GM18909 (cell line): Measurements from ENCODE around the gene TPP1.

Experiments used
- ATAC-seq: cut with Tn5 transposase; IDR thresholded peaks from one replicate; pipeline ENCODE4 v1.9.1; 2021; ENCODE audit warnings: mild to moderate bottlenecking; ENCODE audit not compliant: unreplicated experiment, poor library complexity

TPP1 gene

DNA sequence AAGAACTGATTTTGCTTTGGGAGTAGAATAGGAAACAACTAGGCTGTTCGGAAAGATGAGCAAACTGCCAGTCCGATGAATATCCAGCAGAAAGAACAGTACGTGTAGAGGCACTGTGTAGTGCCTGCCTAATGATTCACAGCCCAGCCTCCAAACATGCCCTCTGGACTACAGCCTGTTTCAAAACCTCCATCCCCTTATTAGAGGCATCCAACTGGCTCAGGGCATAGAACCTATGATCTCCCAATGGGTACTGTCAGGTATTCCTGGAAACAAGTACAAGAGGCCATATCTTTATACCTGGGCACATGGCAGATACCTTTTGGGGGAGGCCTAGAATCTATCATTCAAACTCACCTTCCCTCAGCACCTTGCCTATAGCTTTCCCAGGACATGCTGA lies 20.7 kb downstream of the TPP1 start:
- no peak for ATAC-seq

DNA sequence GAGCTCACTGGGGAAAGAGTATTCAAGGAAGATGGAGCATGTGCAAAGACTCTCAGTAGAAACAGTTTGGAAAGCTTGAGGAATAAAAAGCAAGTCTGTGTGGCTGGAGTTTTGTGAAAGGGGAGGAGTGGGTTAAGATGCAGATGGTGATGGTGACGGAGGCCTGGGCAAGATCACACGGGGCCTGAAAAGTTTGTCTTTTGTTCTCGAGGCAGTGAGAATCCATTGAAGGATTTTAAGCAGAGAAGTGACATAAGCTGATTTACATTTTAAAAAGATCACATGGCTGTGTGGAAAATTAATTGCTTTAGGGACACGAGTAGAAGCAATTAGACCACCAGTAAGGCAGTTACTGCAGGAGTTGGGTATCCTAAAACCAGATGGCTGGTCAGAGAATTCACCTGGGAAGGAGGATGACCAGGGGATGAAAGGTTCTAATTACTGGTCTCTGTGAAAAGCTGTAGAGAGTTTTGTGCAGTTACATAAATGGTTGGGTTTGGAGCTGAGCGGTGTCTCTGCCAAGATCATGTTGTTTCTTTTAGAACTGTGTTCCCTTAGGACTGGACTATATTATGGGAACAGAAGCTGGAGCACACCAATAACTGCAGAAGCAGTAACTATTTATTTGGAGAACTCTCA lies 22.9 kb downstream of the TPP1 start:
- no peak for ATAC-seq

DNA sequence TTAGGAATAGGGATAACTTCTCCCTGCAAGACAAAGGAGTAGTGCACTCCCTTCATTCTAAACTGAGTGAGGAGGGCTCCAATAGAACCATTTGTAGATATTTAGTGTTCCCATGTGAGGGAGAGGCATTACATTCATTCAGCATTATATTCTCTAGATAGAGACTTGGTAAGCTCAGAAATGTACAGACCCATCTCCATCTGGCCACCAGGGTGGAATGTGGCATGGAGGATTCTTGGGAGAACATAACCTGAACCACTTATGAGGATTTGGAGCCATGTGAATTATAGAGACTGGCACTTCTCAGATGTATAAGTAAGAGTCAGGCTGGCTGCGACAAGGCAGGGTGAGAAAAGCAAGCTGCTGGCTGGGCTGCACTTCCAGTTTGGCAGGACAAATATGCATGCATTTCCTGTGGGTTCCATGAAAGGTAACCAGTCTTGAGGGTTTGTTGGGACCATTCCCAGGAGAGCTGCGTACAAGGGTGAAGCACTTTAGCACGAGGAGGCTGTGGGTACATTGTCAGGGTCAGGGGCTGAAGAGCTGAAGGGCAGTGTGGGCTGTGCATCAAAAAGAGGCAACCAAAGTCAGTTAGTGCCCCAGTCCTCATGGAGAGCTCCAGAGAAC lies 25.0 kb downstream of the TPP1 start:
- no peak for ATAC-seq

DNA sequence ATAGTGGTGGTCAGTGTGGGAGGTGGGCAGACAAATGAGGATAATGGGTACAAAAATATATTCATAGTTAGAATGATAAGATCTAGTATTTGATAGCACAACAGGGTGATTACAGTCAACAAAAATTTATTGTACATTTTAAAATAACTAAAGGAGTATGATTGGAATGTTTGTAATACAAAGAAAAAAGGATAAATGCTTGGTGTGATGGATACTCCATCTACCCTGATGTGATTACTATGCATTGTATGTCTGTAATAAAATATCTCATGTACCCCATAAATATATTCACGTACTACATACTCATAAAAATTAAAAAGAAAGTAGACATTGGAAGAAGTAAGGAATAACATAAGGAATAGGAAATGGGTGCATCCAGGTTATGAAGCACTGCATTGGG lies 31.2 kb downstream of the TPP1 start:
- no peak for ATAC-seq

DNA sequence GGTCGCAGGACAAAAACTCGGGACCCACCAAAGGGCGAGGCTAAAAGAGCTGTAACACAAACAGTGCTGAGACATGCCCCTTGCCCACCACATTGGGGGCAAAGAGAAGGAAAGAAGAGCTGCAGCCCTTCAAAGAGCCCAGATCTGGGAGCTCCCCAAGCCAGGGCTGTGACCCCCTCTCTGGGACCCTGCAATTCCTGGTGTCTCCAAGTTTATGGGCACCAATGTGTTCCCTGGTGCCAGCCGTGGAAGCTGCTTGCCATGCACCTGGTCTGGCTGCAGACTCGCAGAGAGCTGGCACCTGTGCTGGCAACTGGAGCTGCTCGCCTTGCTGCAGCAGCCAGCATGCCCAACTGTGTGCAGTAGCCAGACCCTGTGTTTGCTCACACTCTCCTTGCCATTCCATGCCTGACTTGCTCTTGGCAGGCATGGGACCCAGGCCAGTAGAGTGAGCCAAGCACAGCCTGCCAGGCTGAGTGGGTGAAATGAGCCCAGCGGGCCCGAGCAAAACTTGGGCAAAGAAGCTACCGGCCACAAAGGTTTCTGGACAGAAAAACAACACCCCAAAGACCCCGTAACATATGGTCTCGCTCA lies 31.8 kb downstream of the TPP1 start:
- ATAC-seq: no peak

DNA sequence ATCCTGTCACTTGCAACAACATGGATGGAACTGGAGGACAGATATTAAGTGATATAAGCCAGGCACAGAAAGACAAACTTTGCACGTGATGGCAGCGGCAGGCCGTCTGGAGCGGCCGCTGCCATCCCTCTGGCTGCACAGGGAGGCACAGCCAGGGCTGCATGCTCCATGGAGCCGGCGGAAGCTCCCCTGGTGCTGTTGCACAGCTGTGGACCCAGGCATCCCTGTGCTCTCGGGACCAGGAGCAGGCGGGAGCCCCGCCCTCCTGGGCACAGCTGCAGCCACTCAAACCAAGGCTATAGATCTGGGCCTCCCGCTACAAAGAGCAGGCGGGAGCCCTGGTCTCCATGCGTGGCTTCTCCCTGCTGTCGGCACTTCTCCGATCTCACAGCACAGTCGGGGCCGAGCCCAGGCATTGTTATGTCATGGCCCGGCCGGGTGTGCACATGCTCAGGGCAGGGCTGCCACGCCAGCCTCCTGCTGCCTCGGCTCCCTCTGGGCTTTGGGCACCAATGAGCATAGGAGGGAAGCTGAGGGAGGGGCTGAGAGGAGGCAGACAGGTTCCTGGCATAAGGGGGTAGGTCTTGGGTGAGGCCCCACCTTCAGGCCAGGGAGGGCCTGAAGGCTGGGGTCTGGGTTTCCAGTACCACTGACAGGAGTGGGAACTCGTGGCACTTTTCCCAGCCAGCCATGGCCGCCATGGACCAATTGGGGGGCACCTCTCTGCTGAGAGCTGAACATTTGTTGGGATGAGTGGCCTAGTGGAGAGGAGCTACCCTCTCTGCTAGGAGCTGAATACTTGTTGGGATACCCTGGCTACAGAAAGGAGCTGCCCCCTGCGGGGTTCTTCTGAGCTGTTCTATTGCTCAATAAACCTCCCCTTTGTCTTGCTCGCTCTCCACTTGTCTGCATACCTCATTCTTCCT lies 32.5 kb downstream of the TPP1 start:
- ATAC-seq: no peak

DNA sequence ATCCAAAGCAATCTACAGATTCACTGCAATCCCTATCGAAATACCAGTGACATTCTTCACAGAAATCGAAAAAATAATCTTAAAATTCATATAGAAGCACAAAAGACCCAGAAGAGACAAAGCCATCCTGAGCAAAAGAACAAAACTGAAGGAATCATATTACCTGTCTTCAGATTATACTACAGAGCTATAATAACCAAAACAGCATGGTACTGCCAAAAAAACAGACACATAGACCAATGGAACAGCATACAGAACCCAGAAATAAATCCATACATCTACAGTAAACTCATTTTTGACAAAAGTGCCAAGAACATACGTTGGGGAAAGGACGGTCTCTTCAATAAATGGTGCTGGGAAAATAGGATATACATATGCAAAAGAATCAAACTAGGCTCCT lies 34.7 kb downstream of the TPP1 start:
- no peak for ATAC-seq

DNA sequence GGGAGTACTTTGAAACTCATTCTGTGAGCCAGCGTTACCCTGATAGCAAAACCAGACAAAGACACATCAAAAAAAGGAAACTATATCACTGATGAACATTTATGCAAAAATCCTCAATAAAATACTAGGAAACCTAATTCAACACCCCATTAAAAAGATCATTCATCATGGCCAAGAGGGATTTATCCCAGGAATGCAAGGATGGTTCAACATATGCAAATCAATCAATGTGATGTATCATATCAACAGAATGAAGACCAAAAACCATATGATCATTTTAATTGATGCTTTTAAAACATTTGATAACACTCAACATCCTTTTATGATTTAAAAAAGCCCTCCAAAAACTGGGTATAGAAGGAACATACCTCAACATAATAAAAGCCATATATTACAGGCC lies 35.6 kb downstream of the TPP1 start:
- no peak for ATAC-seq

DNA sequence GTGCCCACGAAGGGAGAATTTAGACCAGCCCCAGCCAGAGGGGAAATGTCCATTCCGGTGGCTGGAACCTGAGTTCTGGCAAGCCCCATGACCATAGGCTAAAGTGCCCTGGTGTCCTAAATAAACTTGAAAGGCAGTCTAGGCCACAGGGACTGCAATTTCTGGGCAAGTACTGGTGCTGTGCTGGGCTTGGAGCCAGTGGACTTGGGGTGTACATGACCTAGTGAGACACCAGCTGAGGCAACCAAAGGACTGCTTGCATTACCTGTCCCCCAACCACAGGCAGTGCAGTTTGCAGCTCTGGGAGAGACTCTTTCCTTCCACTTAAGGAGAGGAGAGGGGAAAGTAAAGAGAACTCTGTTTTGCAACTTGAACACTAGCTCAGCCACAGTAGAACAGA lies 39.5 kb downstream of the TPP1 start:
- no peak for ATAC-seq

DNA sequence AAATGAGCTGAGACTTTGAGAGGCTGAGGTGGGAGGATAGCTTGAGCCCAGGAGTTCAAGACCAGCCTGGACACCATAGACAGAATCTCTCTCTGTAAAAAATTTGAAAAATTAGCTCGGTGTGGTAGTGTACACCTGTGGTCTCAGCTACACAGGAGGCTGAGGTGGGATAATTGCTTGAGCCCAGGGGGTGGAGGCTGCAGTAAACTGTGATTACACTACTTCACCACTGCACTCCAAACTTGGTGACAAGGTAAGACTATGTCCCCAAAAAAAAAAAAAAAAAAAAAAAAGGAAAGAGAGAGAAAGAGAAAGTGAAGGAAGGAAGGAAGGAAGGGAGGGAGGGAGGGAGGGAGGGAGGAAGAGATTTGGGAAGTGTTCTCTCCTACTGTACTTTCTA lies 41.1 kb downstream of the TPP1 start:
- no peak for ATAC-seq

DNA sequence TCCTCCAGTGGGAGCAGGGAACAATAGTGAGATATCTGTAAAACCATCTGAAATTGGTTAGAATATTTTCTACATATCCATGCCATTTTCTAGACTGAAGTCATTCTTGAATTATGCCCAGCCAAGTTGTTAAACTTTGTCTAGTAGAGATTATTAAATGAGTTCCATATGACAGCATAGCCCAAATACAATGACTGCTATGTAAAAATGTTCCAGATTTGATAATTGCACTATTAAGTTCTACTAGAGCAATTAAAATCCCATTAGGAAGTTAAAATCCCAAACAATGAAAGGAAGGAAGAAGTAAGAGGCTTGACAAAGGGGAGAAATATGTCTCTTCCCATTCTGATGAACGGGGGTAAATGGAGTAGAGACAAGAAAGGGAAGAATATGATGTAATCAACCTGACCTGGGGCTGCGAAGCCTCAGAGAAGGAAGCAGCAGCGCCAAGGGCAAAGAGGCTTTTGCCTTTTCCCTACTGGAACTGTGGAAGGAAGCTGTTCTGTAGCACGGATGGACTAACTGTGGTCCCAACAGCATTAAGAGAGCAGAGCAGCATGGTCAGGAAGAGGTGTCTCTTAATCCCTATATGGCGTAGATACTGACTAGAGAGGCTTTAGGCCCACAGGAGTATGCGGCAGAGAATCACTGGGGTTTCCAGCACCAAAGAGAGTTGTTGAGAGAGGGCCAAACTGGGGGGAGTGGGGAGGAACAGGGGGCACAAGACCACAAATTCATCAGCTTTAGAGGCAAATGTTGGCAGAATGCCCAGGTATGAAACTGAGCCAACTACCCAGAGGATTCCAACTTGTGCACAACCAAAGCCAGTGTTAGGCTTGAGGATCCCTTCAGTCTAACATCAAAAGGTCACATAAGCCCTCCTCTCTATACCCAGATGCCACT lies 42.5 kb downstream of the TPP1 start:
- no peak for ATAC-seq

DNA sequence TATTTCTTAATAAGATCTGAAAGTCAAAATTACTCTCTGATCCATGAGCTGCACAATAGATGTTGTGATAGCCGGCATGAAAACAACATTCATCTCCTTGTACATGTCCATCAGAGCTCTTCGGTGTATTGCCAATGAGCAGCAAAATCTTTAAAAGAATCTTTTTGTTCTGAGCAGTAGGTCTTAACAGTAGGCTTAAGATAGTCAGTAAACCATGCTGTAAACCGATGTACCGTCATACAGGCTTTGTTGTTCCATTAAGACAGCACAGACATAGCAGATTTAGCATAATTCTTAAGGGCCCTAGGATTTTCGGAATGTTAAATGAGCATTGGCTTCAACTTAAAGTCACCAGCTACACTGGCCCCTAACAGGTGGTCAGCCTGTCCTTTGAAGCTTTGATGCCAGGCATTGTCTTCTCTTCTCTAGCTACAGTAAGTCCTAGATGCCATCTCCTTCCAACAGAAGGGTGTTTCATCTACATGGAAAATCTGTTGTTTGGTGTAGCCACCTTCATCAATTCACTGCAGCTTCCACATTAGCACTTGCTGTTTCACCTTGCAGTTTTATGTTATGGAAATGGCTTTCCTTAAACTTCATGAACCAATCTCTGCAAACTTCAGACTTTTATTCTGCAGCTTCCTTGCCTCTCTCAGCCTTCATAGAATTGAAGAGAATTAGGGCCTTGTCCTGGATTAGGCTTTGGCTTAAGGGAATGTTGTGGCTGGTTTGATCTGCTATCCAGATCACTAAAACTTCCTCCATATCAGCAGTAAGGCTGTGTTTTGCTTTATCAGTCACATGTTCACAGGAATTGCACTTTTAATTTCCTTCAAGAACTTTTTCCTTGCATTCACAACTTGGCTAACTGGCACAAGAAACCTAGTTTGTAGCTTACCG lies 44.2 kb downstream of the TPP1 start:
- no peak for ATAC-seq

DNA sequence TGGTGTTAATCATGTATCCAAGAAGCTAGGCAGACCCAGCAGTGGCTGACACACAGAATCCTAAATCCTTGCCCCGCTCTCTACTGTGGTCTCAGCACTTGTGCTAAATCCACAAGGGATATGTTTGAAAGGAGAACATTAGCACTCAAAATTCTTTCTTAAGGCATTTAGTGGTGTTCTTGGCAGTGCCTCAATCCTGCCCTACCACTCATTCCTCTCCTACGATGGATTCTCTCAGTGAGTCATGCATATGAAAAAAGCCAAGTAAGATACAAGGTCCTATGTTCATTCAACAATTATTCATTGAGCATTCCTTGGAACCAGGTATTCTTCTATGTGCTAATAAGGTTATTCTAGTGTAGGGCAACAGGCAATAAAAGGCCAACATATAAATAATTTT lies 47.0 kb downstream of the TPP1 start:
- no peak for ATAC-seq

DNA sequence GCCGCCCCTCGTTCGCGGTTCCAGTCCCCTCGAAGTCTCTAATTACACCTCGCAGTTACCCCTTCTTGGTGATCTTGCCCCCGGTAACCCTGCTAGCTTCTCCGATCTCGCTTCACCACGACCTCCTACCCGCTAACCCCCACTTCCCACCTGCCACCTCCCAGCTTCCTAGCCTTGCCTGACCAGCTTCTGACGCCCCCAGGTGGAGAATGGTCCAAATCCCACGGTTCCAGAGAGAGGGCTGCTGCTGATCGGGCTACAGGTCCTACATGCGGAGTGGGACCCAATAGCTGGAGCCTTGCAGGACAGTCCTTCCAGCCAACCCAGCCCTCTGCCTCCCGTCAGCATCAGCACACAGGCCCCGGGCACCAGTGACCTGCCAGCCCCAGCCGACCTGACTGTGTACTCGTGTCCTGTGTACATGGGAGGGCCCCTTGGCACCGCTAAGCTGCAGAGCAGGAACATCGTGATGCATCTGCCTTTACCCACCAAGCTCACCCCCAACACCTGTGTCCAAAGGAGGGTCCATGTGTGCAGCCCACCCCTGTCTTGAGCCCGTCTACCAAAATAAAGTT lies 47.7 kb downstream of the TPP1 start:
- ATAC-seq: no peak

DNA sequence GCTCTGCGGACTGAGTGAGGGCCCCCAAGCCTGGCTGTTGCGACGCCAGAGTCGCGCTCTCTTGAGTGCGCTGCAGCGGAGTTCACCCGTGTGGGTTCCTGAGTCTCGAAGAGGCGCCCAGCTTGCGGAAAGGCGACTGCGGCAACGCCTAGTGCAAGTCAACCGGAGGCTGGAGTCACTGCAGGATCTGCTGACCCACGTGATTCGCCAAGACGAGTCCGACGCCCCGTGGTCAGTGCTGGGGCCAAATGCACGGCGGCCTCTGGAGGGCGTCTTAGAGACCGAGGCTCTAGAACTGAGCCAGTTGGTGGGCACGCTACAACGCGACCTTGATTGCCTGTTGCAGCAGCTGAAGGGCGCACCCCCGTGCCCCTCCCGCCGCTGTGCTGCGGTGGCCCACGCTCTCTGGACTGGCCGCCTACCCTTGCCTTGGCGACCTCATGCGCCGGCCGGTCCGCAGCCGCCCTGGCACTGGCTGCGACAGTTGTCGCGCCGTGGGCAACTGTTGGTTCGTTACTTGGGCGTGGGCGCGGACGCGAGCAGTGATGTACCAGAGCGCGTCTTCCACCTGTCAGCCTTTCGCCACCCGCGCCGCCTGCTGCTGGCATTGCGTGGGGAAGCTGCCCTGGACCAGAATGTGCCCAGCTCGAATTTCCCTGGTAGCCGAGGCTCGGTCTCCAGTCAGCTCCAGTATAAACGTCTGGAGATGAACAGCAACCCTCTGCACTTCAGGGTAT lies 48.4 kb downstream of the TPP1 start:
- ATAC-seq: no peak

DNA sequence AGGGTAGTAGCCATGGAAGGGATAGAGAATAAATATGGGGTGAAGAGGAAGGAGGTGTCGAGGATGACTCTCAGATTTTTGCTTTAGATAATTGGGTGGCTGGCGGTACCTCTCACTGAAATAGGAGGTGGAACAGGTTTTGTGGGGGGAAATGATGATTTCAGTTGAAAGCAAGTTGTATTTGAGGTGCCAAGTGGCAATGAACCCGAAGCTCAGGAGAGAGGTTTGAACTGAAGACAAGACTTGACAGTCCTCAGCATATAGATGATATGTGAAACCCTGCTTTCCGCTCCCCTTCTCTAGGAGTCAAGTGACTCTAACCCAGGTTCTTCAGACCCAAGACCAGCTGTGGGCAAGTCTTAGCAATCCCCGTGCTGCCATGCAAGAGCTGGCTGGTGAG lies 49.5 kb downstream of the TPP1 start:
- ATAC-seq: no peak

DNA sequence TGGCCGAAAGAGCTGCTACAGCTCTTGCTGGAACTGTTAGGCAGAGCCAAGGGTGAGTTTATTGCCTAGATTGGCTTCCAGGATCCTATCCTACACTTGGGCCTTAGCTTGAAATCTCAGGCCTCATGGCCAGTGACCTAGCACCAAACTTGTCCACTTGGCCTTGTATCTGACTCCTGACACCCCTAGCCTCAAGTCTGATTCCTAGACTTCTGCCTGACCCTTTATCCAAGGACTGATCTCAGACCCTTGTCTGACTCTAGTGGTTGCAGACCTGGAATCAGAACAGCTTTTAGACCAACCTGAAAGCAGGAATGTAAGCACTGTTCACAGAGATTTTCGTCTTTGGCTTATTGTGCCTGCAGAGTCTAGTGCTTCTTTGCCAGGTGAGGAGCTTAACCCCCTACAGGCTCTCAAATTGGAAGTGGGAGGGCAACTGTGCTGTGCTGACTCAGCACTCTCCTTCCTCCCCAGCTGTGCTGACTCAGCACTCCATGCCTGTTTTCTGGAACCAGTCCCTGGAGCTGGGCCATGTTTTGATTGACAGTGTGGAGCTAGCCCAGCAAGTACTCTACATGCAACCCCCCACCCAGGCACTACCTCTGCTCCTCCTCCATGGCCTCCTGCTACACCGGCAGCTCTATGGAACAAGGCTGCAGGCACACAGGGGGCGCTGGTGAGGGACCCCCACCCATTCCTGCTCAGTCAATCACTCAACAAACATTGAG lies 50.9 kb downstream of the TPP1 start:
- no peak for ATAC-seq

DNA sequence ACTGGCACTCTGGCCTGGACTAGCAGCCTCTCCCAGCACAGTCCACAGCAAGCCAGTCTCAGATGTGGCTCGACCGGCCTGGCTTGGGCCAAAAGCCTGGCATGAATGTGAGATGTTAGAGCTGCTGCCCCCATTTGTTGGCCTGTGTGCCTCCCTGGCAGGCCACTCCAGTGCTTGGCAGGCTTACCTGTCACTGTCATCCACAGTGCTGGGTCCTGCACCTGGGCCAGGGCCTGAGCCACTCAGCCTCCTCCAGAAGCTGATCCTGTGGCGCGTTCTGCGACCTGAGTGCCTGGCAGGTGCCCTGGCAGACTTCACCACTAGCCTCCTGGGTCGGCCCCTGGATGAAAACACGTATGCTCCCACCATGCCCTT lies 51.9 kb downstream of the TPP1 start:
- no peak for ATAC-seq
